Thyroid gland (tissue), 4 donors: ENCODE measurements around the gene ABHD14A.
A peak's percentile ranks its signal among the peaks of the same experiment; 100 is the strongest.

ENCODE experiments used
- POLR2A ChIP-seq, 2 donors: fragments of 450-650 bp; IDR thresholded peaks; one replicate each; pipeline ENCODE4 v1.6.1; 2017; ENCODE audit warnings: antibody characterized with exemption in 2 of 2, mild to moderate bottlenecking in 2 of 2, moderate library complexity in 1 of 2
- TF ChIP-seq, protein P1 (sequence below), 6 experiments: fragments of 200-600 bp in 3 of 6; fragments of 450-650 bp in 3 of 6; sonication (generic) in 3 of 6; IDR thresholded peaks; one replicate each; pipeline ENCODE4 v1.5.1; 2016 to 2019; ENCODE audit warnings: antibody characterized with exemption in 6 of 6, mild to moderate bottlenecking in 2 of 6, inconsistent platforms in 1 of 6, moderate library complexity in 1 of 6

DNA sequence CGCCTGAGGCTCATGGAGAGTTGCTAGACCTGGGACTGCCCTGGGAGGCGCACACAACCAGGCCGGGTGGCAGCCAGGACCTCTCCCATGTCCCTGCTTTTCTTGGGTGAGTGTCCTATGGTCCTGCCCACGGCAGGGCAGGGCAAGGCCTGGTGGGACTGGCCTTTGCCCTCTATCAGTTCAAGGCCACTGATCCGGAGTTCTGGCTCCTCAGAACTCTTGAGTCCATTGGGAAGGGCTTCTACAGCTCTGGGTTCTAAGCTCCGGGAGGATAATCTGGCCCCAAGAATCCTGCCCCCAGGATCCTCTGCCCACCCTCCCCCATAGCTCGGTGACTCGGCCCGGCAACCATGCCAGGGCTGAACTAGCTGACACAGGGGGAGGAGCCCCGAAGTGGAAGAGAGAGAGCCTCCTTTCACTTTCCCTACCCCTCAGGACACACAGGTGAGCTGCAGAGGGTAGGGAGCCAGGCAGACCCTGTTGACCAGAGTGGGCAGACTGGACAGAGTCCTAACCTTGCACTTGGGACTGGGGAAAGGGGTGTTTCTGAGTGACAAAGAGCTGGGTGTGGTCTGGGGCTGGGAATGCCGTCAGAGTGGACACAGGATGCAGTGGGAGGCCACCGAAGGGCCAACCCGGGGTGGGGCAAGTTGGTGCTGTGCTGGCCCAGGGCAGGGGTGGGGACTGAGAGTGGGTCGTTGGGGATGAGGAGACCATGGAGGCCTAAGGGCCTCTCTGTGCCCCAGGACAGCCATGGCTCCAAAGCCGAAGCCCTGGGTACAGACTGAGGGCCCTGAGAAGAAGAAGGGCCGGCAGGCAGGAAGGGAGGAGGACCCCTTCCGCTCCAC is 32.0 kb upstream of the ABHD14A start:
- TF ChIP-seq, protein P1, sequence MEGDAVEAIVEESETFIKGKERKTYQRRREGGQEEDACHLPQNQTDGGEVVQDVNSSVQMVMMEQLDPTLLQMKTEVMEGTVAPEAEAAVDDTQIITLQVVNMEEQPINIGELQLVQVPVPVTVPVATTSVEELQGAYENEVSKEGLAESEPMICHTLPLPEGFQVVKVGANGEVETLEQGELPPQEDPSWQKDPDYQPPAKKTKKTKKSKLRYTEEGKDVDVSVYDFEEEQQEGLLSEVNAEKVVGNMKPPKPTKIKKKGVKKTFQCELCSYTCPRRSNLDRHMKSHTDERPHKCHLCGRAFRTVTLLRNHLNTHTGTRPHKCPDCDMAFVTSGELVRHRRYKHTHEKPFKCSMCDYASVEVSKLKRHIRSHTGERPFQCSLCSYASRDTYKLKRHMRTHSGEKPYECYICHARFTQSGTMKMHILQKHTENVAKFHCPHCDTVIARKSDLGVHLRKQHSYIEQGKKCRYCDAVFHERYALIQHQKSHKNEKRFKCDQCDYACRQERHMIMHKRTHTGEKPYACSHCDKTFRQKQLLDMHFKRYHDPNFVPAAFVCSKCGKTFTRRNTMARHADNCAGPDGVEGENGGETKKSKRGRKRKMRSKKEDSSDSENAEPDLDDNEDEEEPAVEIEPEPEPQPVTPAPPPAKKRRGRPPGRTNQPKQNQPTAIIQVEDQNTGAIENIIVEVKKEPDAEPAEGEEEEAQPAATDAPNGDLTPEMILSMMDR (IDR thresholded peaks at IDR 0.05) = no peak
- peak in 1 of 2 donors; percentile 38 for TF ChIP-seq POLR2A (IDR thresholded peaks at IDR 0.05)
